ENCODE results near the gene RPS6KL1. TPM values are rescaled to one million over a fixed set of nuclear protein-coding genes. Genes with fewer than 3 reads are reported as not detected.

RPS6KL1 gene
- total RNA-seq, 1 donor = 0.09 TPM

DNA sequence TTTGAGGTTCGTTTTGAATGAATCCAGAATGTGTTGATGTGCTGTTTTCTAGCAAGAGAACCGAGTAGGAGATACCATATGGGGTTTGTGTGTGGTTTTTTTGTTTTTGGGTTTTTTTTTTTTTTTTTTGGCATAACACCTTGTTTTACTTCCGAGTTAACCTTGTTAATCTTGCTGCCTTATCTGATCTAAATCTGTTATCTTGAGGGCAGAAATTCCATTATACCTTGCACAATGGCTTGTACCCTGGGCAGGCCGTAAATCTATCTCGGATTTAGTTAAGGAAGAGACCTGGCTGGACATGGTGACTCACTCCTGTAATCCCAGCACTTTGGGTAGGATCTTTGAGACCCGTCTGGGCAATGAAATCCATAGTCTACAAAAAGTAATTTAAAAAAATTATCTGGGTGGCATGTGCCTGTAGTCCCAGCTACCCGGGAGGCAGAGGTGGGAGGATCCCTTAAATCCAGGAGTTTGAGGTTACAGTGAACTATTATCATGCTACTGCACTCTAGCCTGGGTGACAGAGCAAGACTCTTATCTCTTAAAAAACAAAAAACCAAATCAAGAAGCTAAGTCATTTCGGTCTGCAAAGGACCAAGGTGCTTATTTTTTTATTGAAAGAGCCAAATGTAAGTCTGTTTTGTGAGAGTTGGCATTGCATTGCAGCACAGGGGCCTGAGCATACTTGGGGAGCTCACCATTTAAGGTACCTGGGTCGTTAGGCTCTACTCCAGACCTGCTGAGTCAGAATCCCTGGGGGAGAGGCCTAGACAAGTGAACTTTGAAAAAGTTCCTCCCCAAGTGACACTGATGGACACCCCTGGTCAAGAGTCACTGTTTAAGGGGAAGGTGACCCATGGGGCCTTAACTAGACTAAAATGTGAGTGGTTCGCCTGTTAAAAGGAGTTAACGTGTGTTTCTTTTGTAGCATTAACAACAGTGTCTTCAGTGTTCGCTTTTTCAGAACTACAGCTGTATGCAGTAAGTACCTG, 34.6 kb downstream of the RPS6KL1 start:
- TF ChIP-seq, protein P1, sequence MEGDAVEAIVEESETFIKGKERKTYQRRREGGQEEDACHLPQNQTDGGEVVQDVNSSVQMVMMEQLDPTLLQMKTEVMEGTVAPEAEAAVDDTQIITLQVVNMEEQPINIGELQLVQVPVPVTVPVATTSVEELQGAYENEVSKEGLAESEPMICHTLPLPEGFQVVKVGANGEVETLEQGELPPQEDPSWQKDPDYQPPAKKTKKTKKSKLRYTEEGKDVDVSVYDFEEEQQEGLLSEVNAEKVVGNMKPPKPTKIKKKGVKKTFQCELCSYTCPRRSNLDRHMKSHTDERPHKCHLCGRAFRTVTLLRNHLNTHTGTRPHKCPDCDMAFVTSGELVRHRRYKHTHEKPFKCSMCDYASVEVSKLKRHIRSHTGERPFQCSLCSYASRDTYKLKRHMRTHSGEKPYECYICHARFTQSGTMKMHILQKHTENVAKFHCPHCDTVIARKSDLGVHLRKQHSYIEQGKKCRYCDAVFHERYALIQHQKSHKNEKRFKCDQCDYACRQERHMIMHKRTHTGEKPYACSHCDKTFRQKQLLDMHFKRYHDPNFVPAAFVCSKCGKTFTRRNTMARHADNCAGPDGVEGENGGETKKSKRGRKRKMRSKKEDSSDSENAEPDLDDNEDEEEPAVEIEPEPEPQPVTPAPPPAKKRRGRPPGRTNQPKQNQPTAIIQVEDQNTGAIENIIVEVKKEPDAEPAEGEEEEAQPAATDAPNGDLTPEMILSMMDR (IDR thresholded peaks at IDR 0.05; ENCODE audit: insufficient read depth, low read length) = no peak
- DNase-seq (ENCODE audit: low read depth) = peak; percentile 50
- no peak overlapping the region for H3K4me3 ChIP-seq (ENCODE audit: low read depth, low read length)

DNA sequence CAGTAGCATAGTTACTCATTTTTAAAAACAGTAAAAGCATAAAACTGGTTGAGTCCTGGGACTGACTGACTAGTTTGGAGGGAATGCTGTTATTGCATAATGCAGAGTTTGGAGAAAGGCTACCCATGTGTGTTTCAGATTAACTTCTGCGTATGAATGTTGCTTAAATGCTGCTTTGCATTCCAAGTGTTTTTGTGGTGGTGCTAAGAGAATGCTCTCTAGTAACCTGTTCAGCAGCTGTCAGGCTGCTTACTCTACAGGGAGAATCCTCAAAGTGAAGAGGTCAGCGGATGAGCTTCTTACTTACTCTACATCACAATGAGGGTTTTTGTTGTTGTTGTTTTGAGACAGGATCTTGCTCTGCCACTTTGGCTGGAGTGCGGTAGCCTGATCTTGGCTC, 37.1 kb downstream of the RPS6KL1 start:
- peak; percentile 97 for DNase-seq (ENCODE audit: low read depth)
- TF ChIP-seq, protein P1 (IDR thresholded peaks at IDR 0.05; ENCODE audit: insufficient read depth, low read length) = no peak
- no peak overlapping the region for H3K4me3 ChIP-seq (ENCODE audit: low read depth, low read length)

DNA sequence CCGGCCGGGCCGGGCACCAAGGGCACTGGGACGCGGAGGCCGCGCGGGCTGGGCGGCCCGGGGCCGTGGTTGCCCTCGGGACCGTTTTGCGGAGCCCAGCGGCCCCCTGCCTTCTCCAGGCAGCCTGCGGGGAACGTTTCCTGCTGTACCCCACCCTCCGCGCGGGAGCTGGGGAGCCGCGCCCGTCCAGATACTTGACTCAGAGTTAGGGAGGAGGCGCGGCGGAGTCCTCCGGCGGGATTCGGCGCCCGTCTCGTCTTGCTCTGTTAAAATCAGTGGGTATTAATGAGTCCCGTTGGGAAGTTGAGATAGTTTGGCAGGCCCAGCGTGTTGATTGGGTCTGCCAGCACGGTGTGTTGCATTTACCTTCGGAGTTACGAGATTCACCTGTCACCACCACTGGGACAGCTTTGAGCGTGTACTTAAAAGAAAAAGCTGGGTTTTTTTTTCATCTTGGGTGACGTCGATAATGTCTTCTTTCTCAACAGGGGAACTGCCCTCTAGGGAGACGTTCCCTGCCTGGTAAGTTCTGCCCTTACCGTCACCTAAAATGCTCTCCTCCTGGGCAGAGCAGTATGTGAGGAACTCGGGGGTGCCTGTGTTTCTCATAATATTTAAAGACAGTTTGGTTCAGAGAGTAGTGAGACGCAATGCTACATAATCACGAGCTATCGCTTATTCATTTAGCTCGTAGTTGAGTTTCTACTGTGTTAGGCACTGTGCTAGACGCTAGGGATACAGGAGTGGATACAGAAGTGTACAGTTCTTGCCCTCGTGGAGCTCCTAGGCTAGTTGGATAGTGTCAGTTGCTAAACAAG, 40.7 kb downstream of the RPS6KL1 start:
- H3K4me3 ChIP-seq (ENCODE audit: low read depth, low read length) = peak overlapping the region; percentile 75
- peak; percentile 63 for DNase-seq (ENCODE audit: low read depth)
- TF ChIP-seq, protein P1 (IDR thresholded peaks at IDR 0.05; ENCODE audit: insufficient read depth, low read length) = no peak

DNA sequence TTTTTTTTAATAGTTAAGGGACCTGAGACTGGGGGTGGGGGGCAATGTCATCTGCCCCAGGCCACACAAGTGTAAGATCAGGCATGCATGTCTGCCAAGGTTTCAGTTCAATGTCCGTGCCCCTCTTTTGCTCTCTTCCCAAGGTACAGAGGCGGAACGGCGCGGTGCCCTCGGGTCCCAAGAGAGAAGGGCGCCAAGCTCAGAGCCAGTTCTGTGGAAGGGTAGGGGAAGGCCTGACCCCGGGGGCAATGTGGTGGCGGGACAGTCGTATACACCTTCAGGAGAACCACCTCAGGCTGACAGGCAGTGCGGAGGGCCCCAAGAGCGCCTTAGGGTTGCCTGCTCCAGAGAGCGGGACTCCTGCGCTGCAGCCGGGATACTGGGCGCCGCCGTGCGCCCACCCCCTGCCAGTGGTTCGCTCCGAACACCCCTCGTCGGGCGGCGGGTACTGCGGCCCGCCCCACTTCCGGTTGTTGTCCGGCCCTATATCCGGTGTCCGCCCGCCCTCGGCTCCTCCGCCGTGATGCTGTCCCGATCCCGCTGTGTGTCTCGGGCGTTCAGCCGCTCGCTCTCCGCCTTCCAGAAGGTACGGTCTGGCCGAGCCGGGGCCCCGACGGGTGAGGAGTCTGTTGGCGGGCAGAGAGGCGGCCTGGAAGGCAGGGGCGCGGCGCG, 41.5 kb downstream of the RPS6KL1 start, which contains the start of gene DLST:
DLST (plus strand) TSS at position 486 of the 672 bp plus-strand sequence; CDS start at position 524, 38 bp downstream.
- peak within 1 kb of the TSS; percentile 75 for H3K4me3 ChIP-seq (ENCODE audit: low read depth, low read length)
- TF ChIP-seq, protein P1 (IDR thresholded peaks at IDR 0.05; ENCODE audit: insufficient read depth, low read length) = no peak
- DNase-seq (ENCODE audit: low read depth) = peak; percentile 85

DNA sequence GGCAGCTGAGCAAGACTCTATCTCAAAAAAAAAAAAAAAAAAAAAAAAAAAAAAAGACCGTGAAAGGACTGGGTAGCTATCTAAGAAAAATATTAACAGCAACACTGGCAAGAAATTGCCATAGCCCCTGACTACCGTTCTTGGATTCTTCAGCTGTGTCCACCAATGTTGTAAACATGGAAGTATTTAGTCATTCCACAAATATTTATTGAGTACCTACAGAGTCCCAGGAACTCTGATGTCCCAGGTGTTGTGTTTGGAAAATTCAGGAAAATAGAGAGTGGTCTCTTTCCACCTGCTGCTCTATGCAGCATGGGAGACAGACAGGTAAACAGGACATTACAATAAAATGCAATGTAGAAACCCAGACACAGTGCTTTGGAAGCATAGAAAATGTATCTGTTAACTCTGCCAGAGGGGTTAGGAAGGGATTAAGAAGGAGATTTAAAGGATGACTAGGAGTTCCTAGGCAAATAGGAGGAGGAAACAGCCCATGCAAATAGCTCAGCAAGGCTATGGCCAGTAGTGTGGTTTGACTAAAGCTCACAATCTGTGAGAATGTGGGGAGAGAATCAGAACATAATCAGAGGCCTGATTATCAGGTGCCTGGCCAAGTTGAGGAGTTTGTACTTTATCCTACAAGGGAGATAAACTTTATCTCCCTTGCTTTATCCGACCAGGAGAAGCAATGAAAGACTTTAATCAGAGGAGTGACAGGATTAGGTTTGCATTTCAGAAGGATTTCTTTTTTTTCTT, 43.5 kb downstream of the RPS6KL1 start:
- no peak for DNase-seq (ENCODE audit: low read depth)
- TF ChIP-seq, protein P1 (IDR thresholded peaks at IDR 0.05; ENCODE audit: insufficient read depth, low read length) = no peak

More for the DNA sequence above, 43.5 kb downstream of the RPS6KL1 start:
- no peak overlapping the region for H3K4me3 ChIP-seq (ENCODE audit: low read depth, low read length)
